Hindlimb muscle (tissue), 1 donor: ENCODE measurements around the gene ADARB2. TPM values are rescaled to one million over a fixed set of nuclear protein-coding genes. Genes with fewer than 3 reads are reported as not detected.
"Not testable (repeated sequence)": the region's sequence is repeated elsewhere in the genome, so short reads cannot be mapped to it uniquely, and the experiment has no call there.

ENCODE experiments used
- DNase-seq: peaks from one replicate; pipeline ENCODE4 v3.0.0-alpha.2; 2013
- polyA plus RNA-seq: library from polyadenylated mRNA; unstranded; fragments of 120-200 nt; gene quantifications from one replicate; pipeline ENCODE4 v1.2.1, GENCODE V29; 2013; ENCODE audit not compliant: insufficient read length

ADARB2 gene
- polyA plus RNA-seq, 1 donor: 0.04 TPM

- no peak for DNase-seq
These were observed 317.3 kb downstream of the ADARB2 start for GRCh38 chr10:1419796-1420610.

GRCh38 chr10:1418031-1418550 is 319.2 kb downstream of the ADARB2 start:
- no peak for DNase-seq

- no peak for DNase-seq
These were observed 319.8 kb downstream of the ADARB2 start for GRCh38 chr10:1417574-1417973.

GRCh38 chr10:1416456-1417037 is 320.8 kb downstream of the ADARB2 start:
- DNase-seq: no peak

- no peak for DNase-seq
These were observed 322.4 kb downstream of the ADARB2 start for GRCh38 chr10:1414893-1415292.

- DNase-seq: not testable (repeated sequence)
These were observed 323.0 kb downstream of the ADARB2 start for GRCh38 chr10:1414346-1414745.

- no peak for DNase-seq
These were observed 323.5 kb downstream of the ADARB2 start for GRCh38 chr10:1413823-1414222.

GRCh38 chr10:1413256-1413655 is 324.1 kb downstream of the ADARB2 start:
- DNase-seq: no peak

- DNase-seq: no peak
These were observed 324.7 kb downstream of the ADARB2 start for GRCh38 chr10:1412531-1413189.

GRCh38 chr10:1411956-1412355 is 325.4 kb downstream of the ADARB2 start:
- no peak for DNase-seq

GRCh38 chr10:1411451-1411850 is 325.9 kb downstream of the ADARB2 start:
- DNase-seq: no peak

- no peak for DNase-seq
These were observed 326.6 kb downstream of the ADARB2 start for GRCh38 chr10:1410469-1411395.

GRCh38 chr10:1410032-1410431 is 327.3 kb downstream of the ADARB2 start:
- no peak for DNase-seq

GRCh38 chr10:1409392-1409791 is 327.9 kb downstream of the ADARB2 start:
- no peak for DNase-seq

GRCh38 chr10:1408651-1409367 is 328.5 kb downstream of the ADARB2 start:
- no peak for DNase-seq

- DNase-seq: no peak
These were observed 330.1 kb downstream of the ADARB2 start for GRCh38 chr10:1406967-1407945.

- DNase-seq: no peak
These were observed 331.0 kb downstream of the ADARB2 start for GRCh38 chr10:1406132-1406966.

GRCh38 chr10:1404323-1405260 is 332.7 kb downstream of the ADARB2 start:
- no peak for DNase-seq
